IMR-90 (cell line): ENCODE results near the gene KRTAP9-1.

ENCODE experiments used
- CEBPB ChIP-seq: IDR thresholded peaks from 2 replicates; pipeline ENCODE4 v1.6.1; 2012; ENCODE audit warnings: low read depth, low read length, improper control_type of control experiment
- MAZ ChIP-seq: IDR thresholded peaks from 2 replicates; pipeline ENCODE4 v1.6.1; 2012; ENCODE audit warnings: low read depth, mild to moderate bottlenecking, low read length, improper control_type of control experiment, moderate library complexity, borderline replicate concordance
- POLR2A ChIP-seq: IDR thresholded peaks from 2 replicates; pipeline ENCODE4 v1.6.1; 2012; ENCODE audit warnings: mild to moderate bottlenecking, low read depth, low read length
- TF ChIP-seq, protein P1 (sequence below): conservative IDR thresholded peaks from 2 replicates; pipeline ENCODE4 v1.5.1; 2012; ENCODE audit warnings: mild to moderate bottlenecking, low read depth, low read length, improper control_type of control experiment

- TF ChIP-seq MAZ (no peak), CEBPB (no peak), POLR2A (no peak)
- TF ChIP-seq, protein P1, sequence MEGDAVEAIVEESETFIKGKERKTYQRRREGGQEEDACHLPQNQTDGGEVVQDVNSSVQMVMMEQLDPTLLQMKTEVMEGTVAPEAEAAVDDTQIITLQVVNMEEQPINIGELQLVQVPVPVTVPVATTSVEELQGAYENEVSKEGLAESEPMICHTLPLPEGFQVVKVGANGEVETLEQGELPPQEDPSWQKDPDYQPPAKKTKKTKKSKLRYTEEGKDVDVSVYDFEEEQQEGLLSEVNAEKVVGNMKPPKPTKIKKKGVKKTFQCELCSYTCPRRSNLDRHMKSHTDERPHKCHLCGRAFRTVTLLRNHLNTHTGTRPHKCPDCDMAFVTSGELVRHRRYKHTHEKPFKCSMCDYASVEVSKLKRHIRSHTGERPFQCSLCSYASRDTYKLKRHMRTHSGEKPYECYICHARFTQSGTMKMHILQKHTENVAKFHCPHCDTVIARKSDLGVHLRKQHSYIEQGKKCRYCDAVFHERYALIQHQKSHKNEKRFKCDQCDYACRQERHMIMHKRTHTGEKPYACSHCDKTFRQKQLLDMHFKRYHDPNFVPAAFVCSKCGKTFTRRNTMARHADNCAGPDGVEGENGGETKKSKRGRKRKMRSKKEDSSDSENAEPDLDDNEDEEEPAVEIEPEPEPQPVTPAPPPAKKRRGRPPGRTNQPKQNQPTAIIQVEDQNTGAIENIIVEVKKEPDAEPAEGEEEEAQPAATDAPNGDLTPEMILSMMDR, result no peak
These were observed 5.2 kb upstream of the KRTAP9-1 start, which contains the start of gene KRTAP4-1 for GRCh38 chr17:41184480-41184961.
